ENCODE results near the gene GIMAP1. TPM values are rescaled to one million over a fixed set of nuclear protein-coding genes. Genes with fewer than 3 reads are reported as not detected.

The GIMAP1 gene
- total and polyA plus RNA-seq, 2 of the 8 experiments (the other 6 are each of a cell fraction or from before 2014, with no cell fraction given) = not detected

DNA sequence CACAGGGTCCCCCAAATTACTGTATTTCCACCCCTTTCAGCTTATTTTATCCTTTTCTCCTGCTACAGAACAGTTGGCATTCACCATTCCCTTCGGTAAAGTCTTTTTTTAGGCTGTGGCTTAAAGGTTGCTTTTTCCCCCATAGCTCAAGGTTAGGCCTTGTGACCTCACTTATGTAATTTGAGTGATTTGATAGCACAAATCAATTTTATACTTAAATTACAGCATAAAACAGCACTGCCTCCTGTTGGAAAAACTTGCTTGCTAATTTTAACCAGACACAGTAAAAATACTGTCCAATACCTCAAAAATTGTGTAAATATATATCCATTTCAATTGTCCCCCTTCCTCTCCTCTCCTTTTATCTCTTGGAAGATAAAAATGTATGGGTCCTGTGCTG is 7.1 kb downstream of the GIMAP1 start:
- DNase-seq (ENCODE audit: low read depth in 1 of 2, low spot score in 2 of 2) (no peak), FAIRE-seq (no peak)
- Histone ChIP-seq H2BK5ac (ENCODE audit: low read depth, low read length) (no peak overlapping the region), H3K79me2 (ENCODE audit: control insufficient read depth in 1 of 2, insufficient read depth in 2 of 2, low read length in 2 of 2) (no peaks in the 10 kb centered on the region), H2BK12ac (ENCODE audit: low read depth, low read length) (no peak overlapping the region), H2BK20ac (ENCODE audit: low read length) (no peak overlapping the region), H4K5ac (ENCODE audit: insufficient read length, low read depth, low read length) (no peak overlapping the region), H2BK120ac (replicated peaks; ENCODE audit: low read depth, low read length) (no peak overlapping the region), H3K4me2 (ENCODE audit: insufficient read depth in 1 of 2, low read depth in 2 of 2, low read length in 2 of 2) (no peak overlapping the region), H3K9ac (replicated peaks in 1 of 4; ENCODE audit: extremely low read depth in 1 of 4, low read depth in 3 of 4, low read length in 3 of 4) (no peak overlapping the region), H3K4ac (replicated peaks; ENCODE audit: insufficient read length, low read depth, low read length) (no peak overlapping the region), H4K91ac (replicated peaks; ENCODE audit: insufficient read length, low read length) (no peak overlapping the region), H3K4me1 (replicated peaks in 1 of 4; ENCODE audit: control insufficient read depth in 3 of 4, insufficient read depth in 4 of 4, low read length in 3 of 4) (no peaks in the 10 kb centered on the region), H4K20me1 (replicated peaks in 1 of 2; ENCODE audit: control insufficient read depth in 1 of 2, insufficient read depth in 2 of 2, low read length in 2 of 2) (no peaks in the 10 kb centered on the region), H3K23me2 (ENCODE audit: low read depth, low read length) (no peaks in the 10 kb centered on the region), H2AK5ac (ENCODE audit: low read depth, low read length) (no peak overlapping the region), H3K79me1 (ENCODE audit: low read depth, low read length) (no peaks in the 10 kb centered on the region), H3K9me3 (ENCODE audit: insufficient read depth in 2 of 2, low read depth in 1 of 2, low read length in 1 of 2) (peaks cover 5 to 8% of the 10 kb centered on the region in 2 experiments; a peak in 3 of 4 replicates), H4K8ac (ENCODE audit: extremely low read depth, insufficient read depth, low read length) (no peak overlapping the region), H3K27me3 (replicated peaks in 1 of 4; ENCODE audit: control insufficient read depth in 3 of 4, extremely low read depth in 1 of 4, insufficient read depth in 3 of 4, low read length in 3 of 4) (peaks cover 0 to 7% (median 4%) of the 10 kb centered on the region in 4 experiments; a peak in 4 of 7 replicates), H2BK15ac (ENCODE audit: low read length) (no peak overlapping the region), H3K36me3 (ENCODE audit: control insufficient read depth in 2 of 4, insufficient read depth in 4 of 4, low read length in 3 of 4) (no peaks in the 10 kb centered on the region), H3K14ac (ENCODE audit: insufficient read length) (no peak overlapping the region), H3K56ac (replicated peaks; ENCODE audit: insufficient read length, low read depth, low read length) (no peak overlapping the region), H3K23ac (ENCODE audit: insufficient read length) (no peak overlapping the region), H2AFZ (ENCODE audit: low read length) (no peak overlapping the region), H3K27ac (ENCODE audit: low read depth, low read length) (no peak overlapping the region), H3K18ac (ENCODE audit: extremely low read depth, low read length) (no peak overlapping the region), H3K4me3 (ENCODE audit: extremely low read depth in 1 of 4, insufficient read depth in 2 of 4, low read depth in 3 of 4, low read length in 4 of 4) (no peak overlapping the region)
- ChIA-PET CTCF (ENCODE audit: partially characterized antibody) (interaction anchor here (0.6 kb wide), 1 partner anchor 20 kb away, joined by 3 read pairs; no protein-coding TSS in a partner anchor), POLR2A (ENCODE audit: partially characterized antibody) (no interaction called here)
- 86% methylated on average over 1 of the region's 1 CpG; no CpG with 5 or more reads in 1 of the 2 experiments for WGBS, 2 experiments (ENCODE audit: extremely low coverage in 1 of 2, insufficient coverage in 1 of 2, insufficient read length in 1 of 2, insufficient replicate concordance in 2 of 2, low coverage in 1 of 2, low lambda C conversion rate in 2 of 2, missing lambda C conversion rate in 1 of 2)
- TF ChIP-seq TCF12 (IDR thresholded peaks at IDR 0.05; ENCODE audit: low read depth, low read length) = no peak
- TF ChIP-seq, protein P1, sequence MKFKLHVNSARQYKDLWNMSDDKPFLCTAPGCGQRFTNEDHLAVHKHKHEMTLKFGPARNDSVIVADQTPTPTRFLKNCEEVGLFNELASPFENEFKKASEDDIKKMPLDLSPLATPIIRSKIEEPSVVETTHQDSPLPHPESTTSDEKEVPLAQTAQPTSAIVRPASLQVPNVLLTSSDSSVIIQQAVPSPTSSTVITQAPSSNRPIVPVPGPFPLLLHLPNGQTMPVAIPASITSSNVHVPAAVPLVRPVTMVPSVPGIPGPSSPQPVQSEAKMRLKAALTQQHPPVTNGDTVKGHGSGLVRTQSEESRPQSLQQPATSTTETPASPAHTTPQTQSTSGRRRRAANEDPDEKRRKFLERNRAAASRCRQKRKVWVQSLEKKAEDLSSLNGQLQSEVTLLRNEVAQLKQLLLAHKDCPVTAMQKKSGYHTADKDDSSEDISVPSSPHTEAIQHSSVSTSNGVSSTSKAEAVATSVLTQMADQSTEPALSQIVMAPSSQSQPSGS (IDR thresholded peaks at IDR 0.05; ENCODE audit: low read length) = no peak
- TF ChIP-seq PHF8 (conservative IDR thresholded peaks at IDR 0.05; ENCODE audit: low read depth, low read length) = no peak
- no peak for TF ChIP-seq RFX5 (IDR thresholded peaks at IDR 0.05; ENCODE audit: borderline replicate concordance, low read depth, low read length)
- no peak for TF ChIP-seq POU5F1 (IDR thresholded peaks at IDR 0.05; ENCODE audit: low read depth, low read length)
- no peak for TF ChIP-seq SIX5 (IDR thresholded peaks at IDR 0.05; ENCODE audit: low read depth, low read length)
- no peak for TF ChIP-seq HDAC2 (IDR thresholded peaks at IDR 0.05; ENCODE audit: borderline replicate concordance in 1 of 2, low read depth in 2 of 2, low read length in 2 of 2)
- TF ChIP-seq GABPA (IDR thresholded peaks at IDR 0.05; ENCODE audit: borderline replicate concordance, insufficient read depth, low read length) = no peak
- TF ChIP-seq MAFK (IDR thresholded peaks at IDR 0.05; ENCODE audit: low read depth, low read length) = no peak
- TF ChIP-seq POLR2AphosphoS5 (IDR thresholded peaks at IDR 0.05; ENCODE audit: low read depth, low read length) = no peak
- TF ChIP-seq CBX8 (IDR thresholded peaks at IDR 0.05; ENCODE audit: borderline replicate concordance, low read depth, low read length) = no peak
- TF ChIP-seq SIRT6 (IDR thresholded peaks at IDR 0.05; ENCODE audit: low read length) = no peak
- no peak for TF ChIP-seq SP1 (IDR thresholded peaks at IDR 0.05; ENCODE audit: low read depth, low read length)
- no peak for TF ChIP-seq TBP (IDR thresholded peaks at IDR 0.05; ENCODE audit: low read depth, low read length)

Measured in H1 (cell line).